HG02885 (cell line): Measurements from ENCODE around the gene BRD9.
"Not testable (repeated sequence)": the region's sequence is repeated elsewhere in the genome, so short reads cannot be mapped to it uniquely, and the experiment has no call there.

Experiments used
- ATAC-seq: cut with Tn5 transposase; IDR thresholded peaks from one replicate; pipeline ENCODE4 v1.9.1; 2021; ENCODE audit warnings: mild to moderate bottlenecking; ENCODE audit not compliant: unreplicated experiment, poor library complexity

BRD9 gene

DNA sequence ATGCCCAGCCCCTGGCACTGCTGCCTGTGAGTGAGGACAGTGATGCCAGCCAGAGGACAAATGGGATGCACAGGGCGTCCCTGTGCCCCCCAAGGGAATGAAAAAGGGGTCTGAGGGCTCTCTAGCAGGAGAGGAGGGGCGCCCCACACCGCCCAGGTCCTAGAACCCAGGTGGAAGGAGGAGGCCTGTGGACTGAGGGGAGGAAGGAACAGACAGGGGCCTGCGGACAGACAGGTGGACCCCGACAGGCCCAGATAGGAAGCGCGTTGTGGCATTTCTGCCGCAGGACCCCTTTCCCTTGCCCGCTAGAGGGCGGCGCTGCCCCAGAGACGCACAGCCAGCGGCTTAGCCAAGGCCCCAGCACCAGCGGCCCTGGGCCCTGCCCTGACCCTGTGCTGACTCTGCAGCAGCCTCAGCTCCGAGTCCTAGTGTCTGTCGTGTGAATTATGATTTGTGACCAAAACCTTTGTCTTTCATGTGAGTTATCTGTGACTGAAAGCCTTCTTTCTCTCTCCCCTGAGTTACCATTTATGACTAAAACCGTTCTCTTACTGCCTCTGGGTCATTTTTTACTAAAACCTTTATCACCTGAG lies 30.8 kb upstream of the BRD9 start:
- ATAC-seq = peak; percentile 85

DNA sequence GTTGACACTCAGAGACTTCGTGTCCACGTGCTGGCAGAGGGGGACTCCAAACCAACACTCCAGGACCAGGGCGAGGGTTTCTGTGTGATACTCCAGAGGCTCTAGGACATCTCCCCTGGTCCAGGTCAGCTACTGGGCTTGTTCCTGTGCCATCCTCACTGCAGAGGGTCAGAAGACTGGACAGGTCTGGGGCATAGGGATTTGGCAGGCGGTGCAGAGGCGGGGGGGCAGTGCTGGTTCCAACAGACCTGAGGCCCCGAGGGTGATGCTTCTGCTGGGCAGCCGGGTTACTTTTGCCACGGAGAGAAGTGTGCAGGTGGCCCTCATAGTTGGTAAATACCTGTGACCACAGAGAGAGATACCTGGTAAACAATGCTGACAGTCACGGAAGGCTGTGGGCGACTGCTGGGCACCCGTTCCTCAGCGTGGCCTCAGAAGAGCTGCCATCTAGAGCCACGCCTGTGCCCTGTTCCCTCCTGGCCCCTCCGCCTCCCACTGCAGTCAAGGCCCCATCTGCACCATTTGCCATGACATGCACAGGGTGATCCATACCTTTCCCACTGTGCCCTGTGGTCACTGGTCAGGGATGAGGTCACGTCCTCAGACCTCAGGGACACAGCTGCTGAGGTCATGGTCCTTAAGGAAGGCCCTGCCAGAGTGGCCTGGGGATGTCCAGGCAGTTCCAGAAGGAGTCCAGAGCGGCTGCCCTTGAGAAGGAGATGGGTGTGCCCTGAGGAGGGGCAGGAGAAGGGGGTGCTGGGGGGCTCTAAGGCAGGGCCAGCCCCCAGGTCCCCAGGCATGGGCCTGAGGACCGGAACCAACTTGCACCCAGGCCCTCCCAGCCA lies 30.1 kb upstream of the BRD9 start:
- no peak for ATAC-seq

DNA sequence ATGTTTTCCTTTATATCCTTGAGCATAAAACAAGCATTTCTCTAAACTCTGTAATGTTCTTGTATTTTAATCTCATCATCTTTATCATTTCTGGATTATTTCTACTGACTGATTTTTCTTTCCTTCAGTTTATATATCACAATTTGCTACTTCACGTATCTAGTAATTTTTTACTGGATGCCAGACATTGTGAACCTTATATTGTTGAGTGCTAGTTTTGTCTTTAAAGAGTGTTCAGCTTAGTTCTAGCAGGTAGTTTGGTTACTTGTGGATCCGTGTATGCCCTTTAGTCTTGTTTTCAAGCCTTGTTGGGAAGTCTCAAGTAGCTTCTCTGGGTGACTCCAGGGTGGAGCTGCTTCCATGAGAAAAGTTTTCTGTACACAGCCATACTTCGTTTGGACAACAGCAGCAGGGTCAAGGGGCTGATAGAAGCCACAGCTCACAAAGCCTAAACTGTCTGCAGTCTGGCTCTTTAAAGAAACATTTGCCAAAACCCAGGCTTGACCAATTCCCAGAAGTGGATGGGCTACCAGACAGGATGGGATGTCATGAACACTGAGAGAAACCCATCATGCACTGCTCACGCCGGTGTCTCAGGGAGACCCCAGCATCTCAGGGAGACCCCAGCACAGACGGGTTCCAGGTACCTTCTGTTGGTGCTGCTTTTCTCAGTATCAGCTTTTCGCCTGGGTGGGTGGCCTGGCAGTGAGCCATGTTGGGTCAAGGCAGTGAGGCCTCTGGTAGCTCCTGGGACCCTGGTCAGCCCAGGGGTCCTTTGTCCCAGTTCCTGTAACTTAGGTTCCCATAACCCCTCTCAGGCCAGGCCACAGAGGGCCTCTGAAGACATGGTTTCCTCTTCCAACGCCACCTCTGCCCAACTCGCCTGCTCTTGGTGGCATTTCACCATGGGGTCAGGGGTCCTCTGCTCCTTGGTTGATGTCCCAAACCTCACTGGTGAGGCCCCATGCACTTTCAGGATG lies 29.1 kb upstream of the BRD9 start:
- no peak for ATAC-seq

DNA sequence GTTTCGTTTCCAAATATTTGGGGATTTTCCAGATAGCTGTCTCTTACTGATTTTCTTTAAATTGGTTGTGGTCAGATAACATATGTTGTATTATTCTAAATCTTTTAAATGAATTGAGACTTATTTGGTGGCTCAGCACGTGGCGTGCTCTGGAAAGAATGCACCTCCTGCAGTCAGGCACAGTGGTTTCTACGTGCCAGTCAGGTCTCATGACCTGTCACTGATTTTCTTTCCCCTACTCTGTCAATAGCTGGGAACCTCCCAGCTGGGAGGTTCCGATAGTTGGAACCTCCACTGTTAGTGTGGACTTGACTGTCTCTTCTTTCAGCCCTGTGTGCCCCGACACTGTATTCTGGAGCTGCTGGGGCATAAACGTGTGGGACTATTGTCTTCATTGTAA lies 27.7 kb upstream of the BRD9 start:
- ATAC-seq = no peak

DNA sequence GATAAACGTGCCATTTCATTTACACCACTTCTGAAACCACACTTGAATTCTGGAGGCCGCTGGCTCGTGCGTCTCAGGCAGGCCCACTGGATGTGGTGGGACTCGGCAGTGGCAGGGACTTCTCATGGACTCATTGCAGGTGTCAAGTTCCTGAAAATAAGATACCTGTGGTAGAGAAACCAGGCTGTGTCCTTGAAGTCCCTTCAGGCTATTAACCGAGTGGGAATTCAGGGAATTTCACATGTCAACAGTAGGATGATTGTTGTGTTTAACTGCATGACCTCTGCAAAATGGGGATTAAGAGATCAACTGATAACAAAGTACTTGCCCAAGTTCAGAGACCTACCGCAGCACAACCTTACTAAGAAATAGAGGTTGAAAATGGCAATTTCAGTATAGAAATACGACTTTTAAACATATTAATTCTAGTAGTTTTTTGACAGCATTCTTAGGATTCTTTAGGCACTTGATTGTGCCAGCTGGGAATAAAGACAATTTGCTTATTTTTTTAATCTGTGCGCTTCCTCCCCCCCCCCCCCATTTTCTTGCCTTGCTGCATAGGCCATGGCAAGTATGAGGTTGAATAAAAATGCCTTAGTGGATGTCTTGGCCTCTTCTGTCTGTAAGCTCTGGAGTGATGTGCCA lies 26.9 kb upstream of the BRD9 start:
- ATAC-seq = no peak

DNA sequence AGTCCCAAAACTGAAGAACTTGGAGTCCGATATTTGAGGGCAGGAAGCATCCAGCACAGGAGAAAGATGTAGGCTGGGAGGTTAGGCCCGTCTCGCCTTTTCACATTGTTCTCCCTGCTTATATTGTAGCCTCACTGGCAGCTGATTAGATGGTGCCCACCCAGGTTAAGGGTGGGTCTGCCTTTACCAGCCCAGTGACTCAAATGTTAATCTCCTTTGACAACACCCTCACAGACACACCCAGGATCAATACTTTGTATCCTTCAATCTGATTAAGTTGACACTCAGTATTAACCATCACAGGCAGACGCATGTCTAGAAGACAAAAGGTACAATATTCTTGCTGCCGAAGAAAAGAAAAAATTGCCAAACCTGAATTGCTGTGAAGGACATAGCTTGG lies 26.1 kb upstream of the BRD9 start:
- not testable (repeated sequence) for ATAC-seq

DNA sequence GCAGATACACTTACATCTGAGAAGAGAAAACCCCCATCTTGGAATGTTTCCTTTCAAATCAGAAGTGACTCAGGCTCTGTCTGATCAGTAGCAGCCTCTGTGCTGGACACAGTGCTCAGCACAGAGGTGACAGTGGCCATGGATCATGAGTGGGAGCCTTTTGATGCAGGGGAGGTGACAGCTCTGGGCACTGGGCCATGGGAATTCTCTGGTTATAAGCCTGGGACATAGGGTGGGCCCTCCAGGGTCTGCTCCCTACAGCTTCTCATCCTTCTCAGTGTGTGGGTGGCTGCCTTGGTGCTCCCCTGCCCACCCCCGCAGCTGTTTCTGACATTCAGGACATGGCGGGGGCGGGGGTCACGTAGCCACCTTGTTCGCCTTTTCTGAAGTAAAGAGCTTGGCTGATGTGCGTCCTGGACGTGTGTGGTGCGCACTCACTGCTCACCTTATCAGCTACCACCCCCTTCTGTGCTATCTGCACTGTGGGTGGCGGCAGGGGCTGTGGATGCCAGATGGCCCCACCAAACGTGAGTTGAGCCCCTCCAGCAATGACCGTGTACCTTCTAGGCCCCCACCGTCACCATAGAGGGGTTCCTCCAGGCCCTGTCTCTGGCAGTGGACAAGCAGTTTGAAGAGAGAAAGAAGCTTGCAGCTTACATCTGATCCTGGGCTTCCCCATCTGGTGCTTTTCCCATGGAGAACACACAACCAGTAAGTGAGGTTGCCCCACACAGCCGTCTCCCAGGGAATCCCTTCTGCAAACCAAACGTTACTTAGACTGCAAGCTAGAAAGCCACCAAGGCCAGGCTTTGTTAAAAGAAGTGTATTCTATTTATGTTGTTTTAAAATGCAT lies 24.1 kb upstream of the BRD9 start:
- no peak for ATAC-seq

DNA sequence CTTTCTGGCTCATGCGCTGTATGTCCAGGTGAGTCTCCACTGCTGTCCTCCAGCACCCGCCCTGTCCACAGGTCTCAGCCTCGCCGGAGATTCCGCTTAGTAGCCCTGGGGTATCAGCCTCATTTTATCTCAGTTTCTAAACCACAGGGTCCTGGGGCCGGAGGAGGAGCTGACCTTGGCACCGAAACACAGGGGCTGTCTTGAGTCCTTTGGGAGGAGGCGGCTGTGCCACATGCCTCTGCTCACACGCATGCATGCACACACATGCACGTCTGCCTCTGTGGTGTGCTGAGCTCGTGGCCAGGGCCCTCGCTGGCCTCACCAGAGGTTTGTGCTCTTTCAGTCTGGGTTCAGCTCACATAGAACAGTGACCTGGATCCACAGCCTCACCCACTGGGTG lies 23.3 kb upstream of the BRD9 start:
- ATAC-seq = no peak

DNA sequence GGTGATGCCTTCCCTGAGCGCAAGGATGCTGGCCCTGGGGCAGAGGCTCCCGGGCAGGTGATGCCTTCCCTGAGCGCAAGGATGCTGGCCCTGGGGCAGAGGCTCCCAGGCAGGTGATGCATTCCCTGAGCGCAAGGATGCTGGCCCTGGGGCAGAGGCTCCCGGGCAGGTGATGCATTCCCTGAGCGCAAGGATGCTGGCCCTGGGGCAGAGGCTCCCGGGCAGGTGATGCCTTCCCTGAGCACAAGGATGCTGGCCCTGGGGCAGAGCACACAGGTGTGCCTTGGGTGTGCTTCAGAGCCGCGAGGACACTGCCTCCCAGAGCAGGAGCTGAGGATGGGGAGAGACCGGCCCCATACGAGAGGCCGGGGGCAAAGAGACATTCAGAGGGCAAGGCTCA lies 22.7 kb upstream of the BRD9 start:
- not testable (repeated sequence) for ATAC-seq

DNA sequence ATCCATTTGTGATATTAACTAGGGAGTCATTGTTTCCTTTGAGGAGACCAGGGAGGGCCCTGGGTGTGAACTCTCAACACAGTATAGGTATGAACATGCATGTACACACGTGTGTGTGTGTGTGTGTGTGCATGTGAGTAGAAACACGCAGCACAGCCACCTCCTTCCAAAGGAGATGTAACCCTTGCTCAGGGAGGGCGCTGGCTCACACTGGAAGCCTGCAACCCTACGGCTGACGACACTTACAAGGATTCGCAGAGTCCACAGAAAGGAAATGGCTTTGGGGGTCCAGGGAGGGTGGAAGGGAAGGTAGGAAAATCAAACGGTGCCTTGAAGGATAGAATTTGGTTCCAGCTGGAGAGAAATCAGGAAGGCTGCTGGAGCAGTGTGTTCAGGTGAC lies 22.0 kb upstream of the BRD9 start:
- no peak for ATAC-seq

DNA sequence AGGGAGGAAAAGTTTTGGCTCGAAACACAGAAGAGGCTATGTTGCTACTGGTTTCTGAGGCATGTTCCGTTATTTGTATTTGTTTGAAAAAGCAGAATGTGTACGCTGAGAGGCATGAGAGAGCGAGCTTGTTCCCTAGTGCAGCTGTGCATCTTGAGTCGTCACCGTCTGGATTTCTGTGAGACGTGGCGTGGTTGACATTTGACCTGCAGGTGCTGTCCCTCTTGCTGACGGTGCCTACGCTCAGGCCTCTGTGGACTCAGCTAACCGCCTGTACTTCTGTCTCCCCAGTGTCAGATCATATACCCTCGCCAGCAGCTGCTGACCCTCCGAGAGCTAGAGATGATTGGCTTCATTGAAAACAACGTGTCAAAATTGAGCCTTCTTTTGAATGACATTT lies 21.6 kb upstream of the BRD9 start:
- ATAC-seq = no peak

DNA sequence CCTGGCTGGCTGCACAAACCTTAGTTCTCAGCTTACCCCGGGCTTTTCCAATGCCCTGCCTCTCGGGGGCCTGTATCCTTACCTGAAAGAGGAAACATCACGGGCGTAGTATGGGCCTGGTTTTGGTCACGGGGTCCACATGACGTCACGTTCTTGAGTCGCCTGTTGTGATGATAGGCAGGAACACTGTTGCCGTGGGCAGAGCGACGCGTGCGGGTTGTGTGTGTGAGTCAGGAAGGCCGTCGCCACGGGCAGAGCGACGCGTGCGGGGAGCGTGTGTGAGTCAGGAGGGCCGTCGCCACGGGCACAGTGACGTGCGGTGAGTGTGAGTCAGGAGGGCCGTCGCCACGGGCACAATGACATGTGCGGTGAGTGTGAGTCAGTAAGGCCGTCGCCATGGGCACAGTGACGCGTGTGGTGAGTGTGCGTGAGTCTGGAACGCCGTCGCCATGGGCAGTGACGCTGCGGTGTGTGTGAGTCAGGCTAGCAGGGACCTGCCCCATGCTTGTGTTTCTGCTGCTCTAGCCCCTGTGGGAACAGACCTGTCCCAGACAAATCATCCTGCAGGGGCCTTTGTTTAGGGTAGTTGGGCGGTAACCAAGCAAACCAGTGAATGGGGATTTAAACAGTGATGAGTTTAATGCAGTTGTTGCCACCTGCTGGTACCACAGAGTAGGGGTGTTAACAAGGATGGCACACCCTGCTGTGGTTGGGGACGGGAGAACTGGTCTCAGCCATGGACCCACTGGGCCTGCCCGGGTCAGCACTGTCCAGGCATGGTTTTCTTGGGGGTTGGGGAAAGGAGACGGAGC lies 19.9 kb upstream of the BRD9 start:
- no peak for ATAC-seq

DNA sequence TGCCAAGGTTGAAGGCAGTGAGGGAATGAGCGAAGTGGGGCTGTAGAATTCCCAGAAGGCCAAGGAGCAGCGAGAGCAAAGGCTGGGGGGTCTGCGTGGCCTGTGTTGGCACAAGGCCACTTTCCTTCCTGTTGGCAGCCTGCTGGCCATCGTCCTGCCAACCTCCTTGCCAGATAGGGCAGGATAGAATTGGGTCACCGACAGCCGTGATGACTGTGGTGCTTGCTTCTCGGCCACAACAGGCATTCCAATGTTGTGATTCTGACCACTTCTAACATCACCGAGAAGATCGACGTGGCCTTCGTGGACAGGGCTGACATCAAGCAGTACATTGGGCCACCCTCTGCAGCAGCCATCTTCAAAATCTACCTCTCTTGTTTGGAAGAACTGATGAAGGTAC lies 19.0 kb upstream of the BRD9 start:
- no peak for ATAC-seq

DNA sequence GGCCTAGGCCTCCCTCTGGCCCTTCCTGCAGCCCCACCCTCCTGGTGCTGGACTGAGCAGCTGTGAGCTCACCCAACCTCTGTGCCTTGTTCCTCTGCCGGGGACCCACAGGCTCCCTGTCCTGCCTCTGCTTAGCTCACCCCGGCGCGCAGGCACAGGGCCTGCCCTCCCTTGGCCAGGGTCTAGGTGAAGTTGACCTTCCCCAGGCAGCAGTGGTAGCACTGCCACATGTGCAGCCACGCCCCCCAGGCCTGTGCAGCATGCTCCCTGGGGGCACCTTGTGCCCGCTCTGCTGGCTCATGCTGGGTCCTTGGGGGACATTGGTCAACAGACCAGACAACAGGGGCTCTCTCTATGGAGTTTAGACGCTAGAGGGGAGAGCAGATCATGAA lies 18.2 kb upstream of the BRD9 start:
- no peak for ATAC-seq

DNA sequence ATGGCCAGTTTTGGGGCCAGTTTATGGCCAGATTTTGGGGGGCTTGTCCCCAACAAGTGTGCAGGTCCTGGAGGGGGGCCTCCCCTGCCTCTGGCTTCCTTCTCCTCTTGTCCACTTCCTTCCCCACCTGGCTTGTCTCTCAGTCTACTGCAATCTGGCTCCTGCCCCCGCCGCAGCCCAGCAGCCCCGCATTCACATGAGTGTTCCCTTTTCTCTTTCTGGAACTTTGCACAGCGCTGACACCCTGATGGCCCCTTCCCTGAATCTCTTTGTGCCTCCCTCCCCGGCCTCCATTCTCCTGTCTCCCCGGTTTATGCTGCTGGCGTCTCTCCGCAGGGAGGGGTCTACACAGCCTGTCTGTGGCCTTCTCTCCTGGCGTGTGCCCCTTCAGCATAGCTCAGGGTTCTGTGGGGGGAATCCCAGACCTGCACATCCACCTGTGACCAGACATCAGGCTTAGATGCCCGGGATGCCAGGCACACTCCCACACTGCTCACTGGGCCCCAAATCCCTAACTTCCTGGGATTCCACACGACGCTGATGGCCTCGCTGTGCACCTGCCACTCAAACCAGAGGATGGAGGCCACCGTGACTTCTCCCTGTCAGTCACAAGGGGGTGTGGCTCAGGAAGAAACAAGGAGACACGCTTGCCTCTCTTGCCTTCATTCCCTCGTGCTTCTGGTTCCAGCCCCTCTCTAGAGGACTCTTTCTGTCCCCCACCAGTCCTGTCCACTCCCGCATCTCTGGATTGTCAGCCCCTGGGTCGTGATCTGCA lies 17.6 kb upstream of the BRD9 start:
- no peak for ATAC-seq

DNA sequence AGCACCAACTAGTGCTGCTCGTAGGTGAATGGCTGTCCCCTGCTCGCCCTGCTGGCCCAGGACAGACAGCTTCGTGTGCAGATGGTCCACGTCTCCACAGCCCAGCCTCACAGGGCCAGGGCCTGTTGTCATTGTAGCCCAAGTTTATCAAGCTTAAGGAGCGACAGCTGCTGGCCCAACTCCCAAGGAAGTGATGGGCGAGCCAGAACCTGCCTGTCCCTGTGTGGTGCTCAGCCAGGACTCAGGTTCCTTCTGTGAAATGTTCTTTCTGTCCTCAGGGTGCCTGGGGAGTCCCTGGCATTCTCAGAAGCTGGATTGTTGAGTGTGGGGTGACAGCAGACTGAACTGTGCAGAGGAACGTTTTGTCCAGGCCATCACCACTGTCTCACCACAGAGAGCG lies 16.5 kb upstream of the BRD9 start:
- no peak for ATAC-seq

DNA sequence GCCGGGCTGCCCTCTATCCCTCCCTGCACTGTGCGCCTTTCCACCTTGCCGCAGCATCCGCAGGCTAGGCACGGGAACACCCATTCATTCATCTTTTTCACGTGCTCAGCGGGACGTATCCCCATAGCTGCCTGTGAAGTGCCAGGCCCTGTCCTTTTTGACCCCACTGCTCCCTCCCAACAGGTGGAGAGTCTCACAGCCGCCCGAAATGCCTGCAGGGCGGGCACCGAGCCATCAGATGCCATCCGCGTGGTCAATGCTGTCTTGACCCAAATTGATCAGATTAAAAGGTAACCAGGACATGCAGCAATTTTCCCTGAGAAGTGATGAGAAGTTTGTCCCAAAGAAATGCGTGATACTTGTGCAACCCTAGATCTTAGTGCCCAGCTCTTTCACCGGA lies 15.6 kb upstream of the BRD9 start:
- ATAC-seq = no peak

DNA sequence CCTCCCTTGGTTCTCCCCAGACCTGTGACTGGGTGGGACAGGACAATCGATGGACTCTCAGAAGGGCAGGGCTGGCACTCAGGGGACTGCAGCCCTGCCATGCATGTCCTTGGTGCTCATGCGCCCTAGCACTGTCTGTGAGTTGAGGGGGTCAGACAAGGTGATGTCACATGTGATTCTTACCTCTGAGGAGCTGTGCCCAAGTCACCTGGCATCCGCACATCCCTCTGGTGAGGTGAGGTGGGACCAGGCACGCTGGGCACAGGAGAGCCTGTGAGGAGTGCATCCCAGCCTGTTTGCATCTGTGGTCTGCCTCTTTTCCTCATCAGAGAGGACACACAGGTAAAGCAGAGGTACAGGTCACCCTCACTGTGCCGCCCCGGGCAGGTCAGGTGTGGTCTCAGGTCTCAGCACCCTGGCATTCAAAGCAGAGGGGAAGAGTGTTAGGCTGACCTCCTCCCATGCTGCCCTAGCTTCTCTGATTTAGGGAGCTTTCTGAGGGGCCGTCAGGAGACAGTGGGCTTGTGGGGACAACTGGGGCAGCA lies 14.8 kb upstream of the BRD9 start:
- ATAC-seq = no peak
